HuH-7.5 (cell line): ENCODE measurements around the gene ZBTB48.
"Not testable (repeated sequence)": the region's sequence is repeated elsewhere in the genome, so short reads cannot be mapped to it uniquely, and the experiment has no call there.

Experiments
- DNase-seq: peaks from one replicate; pipeline ENCODE4 v3.0.0; 2011; ENCODE audit warnings: low spot score

Gene ZBTB48

DNA sequence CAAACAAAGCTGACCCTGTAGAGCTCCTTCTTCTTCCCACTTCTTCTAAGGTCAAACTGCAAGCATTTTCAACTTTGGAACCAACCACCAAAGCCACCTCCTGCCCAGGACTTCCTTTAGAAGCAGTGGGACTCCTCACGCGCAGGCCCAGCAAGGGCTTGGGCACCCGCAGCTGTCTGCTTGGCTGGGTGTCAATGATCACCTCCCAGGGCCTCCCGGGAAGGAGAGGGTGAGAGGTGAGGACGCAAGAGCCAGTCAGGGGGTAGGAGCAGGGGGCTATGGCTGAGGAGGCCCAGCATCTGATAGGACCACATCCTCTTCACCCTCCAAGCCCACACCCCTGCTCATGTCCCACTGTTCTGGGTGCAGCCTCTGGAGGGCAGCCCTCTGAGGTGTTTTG is 12.6 kb downstream of the ZBTB48 start:
- DNase-seq, result no peak

- no peak for DNase-seq
Observed at GRCh38 chr1:6592865-6593593, 13.2 kb downstream of the ZBTB48 start.

DNA sequence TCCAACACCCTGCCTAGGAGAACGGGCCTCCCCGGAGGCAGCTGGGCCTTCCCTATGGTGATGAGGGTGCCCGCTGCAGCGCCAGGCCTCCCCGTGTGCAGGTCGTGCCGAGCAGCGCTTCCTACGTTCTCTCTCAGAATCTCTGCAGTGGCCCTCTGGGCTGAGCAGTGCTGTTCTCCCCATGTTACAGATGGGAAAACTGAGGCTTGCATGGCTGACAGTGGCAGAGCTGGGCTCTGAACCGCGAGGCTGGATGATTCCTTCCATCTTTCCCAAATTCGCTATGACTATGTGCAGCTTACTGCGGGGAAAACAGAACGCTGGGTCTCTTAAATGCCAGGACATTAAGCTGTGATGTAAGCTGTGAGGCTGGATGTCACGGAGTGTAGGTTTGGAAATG is 14.0 kb downstream of the ZBTB48 start:
- DNase-seq, result no peak

- DNase-seq, result no peak
Observed at GRCh38 chr1:6594977-6595740, 15.4 kb downstream of the ZBTB48 start.

DNA sequence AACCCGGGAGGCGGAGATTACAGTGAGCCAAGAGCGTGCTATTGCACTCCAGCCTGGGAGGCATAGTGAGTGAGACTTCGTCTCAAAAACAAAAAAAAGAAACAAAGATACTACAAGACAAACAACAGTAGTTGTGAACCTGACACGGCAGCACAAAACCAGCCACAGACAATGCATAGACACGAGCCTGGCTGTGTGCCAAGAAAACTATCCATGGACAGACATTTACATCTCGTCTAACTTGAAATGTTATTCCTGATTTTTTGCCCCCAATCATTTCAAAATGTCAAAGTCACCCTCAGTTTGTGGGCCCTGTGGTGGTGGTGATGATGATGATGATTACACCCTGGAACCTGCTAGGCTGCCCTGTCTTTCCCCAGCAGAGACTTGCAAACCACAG is 16.6 kb downstream of the ZBTB48 start:
- no peak for DNase-seq

GRCh38 chr1:6596886-6597776 is 17.3 kb downstream of the ZBTB48 start:
- no peak for DNase-seq

- DNase-seq, result no peak
Observed at GRCh38 chr1:6597777-6598131, 18.0 kb downstream of the ZBTB48 start.

DNA sequence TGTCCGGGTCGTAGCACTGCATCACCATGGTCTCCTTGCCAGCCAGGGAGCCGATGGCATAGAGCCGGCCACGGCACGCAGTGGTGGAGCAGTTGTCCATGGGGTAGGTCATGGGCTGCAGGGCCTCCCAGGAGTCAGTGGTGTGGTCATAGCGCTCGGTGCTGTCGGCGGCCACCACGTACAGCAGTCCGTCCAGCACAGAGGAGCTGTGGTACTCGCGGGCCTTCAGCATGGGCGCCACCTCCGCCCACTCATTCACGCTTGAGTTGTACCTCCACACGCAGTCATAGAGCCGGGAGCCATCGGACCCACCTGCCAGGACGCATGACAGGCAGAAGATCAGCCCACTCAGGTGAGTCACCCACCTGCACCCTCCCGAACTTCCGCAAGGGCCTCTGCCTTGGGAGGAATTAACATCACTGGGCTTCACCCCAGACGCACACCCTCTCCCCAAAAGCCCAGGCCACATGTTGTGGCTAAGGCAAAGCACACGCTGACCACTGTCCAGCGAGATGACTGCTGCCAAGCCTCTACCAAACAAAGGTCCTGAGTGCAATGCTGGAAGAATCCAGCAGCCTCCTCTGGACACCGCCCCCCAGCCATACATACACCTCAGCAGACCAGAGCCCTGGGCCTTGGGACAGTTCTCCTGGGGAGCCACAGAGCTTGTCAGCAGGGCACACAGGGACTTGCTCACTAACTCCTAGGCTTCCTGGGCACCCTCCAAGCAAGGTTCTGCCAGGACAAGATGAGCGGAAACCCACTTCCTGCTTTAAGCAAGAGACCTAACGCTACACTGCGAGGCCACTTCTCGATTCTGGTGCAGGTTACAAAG is 19.6 kb downstream of the ZBTB48 start:
- no peak for DNase-seq

GRCh38 chr1:6599991-6600390 is 20.2 kb downstream of the ZBTB48 start:
- DNase-seq, result not testable (repeated sequence)

DNA sequence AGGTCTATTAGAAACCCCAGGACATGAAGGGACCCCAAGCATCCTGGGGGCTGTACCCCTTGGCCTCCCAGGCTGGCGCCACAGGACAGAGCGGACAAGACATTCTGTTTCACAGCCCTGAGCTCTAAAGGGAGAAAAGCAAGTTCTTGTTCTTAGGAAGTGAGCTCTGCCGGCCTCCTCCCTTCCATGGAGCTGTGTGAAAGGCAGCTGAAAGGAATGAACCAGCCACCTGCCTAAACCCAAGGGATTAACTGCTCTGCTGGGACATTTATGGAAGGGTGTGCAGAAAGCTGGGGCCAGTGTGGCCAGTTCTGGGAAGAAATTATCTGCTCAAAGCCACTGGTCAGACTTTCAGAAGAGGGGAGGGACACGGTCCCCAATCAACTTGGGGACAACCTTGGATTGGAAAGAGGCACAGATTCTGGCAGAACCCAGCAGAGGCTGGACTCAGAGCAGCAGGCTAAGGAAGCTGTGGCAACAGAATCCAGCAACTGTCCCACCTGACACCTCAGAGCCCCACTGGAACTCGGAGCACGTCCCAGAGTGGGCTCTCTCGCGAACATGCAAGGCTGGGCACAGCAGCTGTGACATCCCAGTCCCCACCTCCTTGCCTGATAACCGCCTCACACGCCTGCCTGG is 20.7 kb downstream of the ZBTB48 start:
- DNase-seq, result no peak

- DNase-seq, result peak; percentile 65
Observed at GRCh38 chr1:6601049-6601922, 21.5 kb downstream of the ZBTB48 start.

GRCh38 chr1:6601923-6602668 is 22.3 kb downstream of the ZBTB48 start:
- no peak for DNase-seq

DNA sequence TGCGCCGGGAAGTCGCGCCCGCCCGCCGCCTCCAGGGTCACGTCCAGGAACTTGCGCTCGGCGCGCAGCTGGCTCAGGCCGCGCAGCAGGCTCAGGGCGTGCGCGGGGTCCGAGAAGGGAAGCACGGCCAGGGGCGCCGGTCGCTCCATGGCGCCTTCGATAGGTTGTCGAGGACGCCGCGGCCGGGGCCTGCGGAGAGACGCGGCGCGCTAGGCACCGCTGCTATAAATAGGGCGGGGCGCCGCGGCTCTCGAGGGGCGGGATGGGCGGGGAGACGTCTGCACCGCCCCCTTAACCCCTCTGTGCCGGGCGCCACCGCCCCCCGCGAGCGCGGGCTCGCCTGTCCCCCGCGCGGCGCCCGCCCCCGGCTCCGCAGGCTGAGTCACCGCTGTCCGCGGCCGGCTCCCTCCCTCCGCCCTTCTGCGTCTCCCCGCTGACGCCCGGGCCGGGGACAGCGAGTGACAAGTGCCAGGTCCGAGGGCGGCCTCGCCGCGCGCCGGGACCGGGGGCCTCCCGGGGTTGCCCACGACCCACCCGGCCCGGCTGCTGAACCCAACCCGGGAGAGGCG is 23.0 kb downstream of the ZBTB48 start, which contains the start of gene KLHL21:
KLHL21 (minus strand) TSS at position 201 of the 569 bp plus-strand sequence; CDS start at position 149, 52 bp downstream.
- DNase-seq, result peak; percentile 87

DNA sequence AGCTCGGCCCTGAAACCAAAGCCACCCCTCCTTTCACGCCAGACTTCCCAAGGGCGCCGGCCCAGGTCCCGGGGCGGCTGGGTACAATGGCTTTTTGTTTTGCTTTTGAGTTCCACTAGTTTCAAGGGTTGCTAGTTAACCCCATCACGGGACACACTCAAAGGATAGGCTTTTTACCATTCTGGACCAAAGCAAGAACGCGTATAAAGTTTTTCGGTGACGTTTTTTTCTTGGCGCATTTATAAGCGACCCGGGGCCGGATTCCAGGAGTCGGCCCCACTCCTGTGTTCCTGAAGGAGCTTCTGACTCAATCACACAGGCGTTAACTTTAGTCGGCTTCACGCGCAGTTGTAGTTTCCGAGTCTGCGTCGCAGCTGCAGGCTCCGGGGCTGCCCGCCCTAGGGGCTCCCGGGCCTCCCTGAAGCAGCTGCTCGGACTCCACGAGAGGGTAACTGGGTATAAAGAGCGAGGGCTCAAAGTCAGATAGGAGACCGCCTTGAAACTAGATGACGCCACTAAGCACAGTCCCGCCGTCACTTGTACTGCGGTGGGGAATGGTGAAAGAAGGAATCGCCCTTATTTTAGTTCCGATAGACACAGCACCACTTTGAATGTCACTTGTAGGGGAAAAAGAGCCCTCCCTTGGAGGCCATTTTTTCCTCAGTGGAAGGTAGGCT is 23.6 kb downstream of the ZBTB48 start:
- no peak for DNase-seq

GRCh38 chr1:6603915-6604558 is 24.2 kb downstream of the ZBTB48 start:
- peak; percentile 79 for DNase-seq

DNA sequence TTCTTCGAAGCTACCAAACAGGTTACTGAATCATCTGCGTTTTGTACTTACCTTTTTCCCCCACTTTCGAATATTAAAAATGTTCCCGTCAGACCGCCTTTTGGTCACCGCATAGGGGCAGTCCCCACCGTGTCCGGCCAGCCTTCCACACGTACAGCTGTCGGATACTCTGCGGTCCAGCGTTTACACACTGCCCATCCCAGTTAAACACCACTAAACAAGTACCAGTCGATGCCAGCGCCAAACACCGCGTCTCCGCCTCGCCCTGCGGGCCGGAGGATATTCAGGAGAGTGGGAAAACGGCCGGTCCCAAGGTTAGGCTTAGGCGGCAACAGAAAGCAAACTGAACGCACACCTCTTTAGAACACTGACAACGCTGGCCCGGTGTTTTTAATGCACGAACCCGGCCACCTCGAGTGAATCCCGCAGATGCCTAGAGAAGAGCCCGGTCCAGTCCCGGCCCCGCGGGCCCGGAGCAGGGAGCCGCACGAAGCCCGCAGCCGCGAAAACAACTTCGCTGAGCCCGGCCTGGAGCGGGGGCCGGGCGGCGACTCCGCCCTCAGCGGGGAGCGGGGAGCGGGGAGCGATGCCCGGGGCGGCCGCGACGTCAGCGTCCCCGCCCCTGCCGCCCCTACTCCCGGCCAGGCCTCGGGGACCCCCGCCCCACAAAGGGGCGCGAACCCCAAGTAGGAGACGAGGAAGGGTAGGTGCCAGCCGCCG is 33.0 kb downstream of the ZBTB48 start:
- peak; percentile 72 for DNase-seq

- peak; percentile 97 for DNase-seq
Observed at GRCh38 chr1:6613361-6614018, 33.7 kb downstream of the ZBTB48 start, which contains the start of gene PHF13. Gene PHF13, plus strand, starts transcription at chr1:6613731. Its CDS starts 336 bp downstream, at chr1:6614067.
